ENCODE results near the gene ANKRD45.
A peak's percentile ranks its signal among the peaks of the same experiment; 100 is the strongest.
"Not testable (repeated sequence)": the region's sequence is repeated elsewhere in the genome, so short reads cannot be mapped to it uniquely, and the experiment has no call there.

ANKRD45 gene

GRCh38 chr1:173669491-173669941, at the start of gene ANKRD45:
Gene ANKRD45 (minus strand): TSS chr1:173669851. CDS start chr1:173659418, 10,433 bp downstream.
- peak in 1 of 2 donors; percentile 1 for DNase-seq (ENCODE audit: low read depth in 2 of 2)

DNA sequence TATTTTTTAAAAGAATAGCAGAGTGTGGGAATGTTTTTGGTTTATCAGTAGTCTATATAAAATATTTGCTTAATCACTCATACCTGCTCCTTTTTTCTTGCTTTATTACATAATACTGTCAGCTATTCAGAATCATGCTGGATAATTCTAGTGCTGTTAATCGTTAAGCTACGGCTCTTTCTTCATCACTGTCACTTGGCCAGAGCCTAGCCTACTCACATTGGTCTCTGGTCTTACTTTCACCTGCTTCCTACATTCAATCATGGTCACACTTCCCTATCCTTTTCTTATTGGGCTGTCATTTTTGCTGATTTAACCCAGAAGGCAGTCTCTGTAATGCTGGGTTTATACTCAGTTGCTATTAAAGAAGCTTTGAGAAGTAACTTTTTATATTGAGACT, 47.6 kb upstream of the ANKRD45 start:
- DNase-seq (ENCODE audit: low read depth in 2 of 2), result no peak

- no peak for DNase-seq (ENCODE audit: low read depth in 2 of 2)
Measured at GRCh38 chr1:173715538-173715844, 45.8 kb upstream of the ANKRD45 start.

DNA sequence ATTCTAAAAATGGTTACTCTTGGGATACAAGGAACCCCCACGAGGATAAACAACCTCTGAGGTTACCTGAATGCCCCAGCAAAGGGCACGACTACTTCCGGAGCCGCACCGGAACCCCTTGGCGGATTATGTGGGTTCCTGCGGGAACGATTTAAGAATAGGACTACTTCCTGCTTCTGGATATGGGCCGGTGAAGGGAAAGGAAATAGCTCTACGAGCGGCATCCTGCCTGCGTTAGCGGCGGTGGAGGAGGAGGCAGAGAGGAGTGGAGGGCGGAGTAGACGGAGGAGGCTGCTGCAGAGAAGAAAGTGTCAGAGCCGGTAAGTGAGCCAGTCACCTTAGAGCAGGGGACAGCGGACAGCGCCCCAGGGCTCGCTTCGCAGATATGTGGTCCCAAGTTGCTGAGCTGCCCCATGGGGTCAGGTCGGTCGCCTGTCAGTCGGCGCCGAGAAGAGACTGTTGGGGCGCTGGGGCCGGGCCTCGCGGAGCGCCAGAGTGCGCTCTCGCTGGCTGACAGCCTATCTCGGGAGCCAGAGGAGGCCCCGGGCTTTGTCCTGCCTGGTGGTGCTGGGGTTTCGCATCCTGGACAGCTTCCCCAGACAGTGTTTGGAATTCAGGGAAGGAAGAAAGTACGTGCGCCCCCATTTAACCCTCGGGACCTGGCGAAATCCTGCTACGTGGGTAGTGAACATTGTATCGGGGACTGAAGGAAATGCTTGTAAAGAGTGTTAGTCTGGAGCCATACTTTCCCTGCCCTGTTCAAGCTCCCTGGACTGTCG, 45.3 kb upstream of the ANKRD45 start, which contains the start of gene KLHL20:
Gene KLHL20 (plus strand): TSS at position 223 of the 779 bp plus-strand sequence. CDS start 1,063 bp downstream, outside the sequence.
- peak; percentile 74 to 75 for DNase-seq (ENCODE audit: low read depth in 2 of 2)

DNA sequence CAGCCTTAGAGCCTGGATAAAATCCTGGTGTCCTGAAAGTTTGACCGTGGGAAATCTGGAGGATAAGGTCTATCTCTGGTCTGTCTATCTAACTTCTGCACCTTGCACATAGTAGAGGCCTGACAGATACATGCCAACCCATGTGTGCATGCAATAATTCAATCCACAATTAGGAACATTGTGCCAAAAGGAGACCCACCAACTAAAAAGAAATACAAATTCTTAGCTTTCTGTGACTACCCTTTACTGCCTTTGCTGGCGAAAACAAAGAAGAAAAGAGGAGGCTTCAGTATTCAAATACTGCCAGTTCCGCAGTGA, 44.7 kb upstream of the ANKRD45 start:
- DNase-seq (ENCODE audit: low read depth in 2 of 2), result no peak

DNA sequence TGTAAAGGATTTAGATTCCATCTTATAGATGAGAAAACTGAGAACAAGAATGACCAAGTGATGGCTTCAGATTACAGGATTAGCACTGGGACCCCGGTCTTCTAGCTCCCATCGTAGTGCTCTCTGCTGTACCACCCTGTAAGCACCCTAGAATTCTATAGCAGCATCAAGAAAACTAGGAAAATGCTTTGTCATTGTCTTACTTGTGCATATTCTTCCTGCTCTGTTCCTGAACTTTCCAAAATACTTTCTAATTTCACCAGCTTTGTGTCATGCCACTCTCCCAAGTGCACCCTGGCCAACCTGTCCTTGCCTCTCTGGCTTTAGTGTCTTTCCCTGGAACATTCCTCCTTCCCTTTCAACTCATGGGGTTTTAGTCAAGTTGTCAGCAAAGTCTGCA, 39.1 kb upstream of the ANKRD45 start:
- no peak for DNase-seq (ENCODE audit: low read depth in 2 of 2)

- no peak for DNase-seq (ENCODE audit: low read depth in 2 of 2)
Measured at GRCh38 chr1:173705117-173705516, 35.5 kb upstream of the ANKRD45 start.

DNA sequence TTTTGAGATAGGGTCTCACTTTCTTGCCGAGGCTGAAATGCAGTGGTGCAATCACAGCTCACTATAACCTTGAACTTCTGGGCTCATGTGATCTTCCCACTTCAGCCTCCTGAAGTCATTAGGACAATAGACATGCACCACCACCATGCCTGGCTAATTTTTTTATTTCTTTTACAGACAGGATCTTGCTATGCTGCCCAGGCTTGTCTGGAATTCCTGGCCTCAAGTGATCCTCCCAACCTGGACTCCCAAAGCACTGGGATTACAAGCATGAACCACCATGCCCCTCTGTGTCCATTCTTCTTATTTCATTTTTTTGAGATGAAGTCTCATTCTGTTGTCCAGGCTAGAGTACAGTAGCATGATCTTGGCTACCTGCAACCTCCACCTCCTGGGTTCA, 33.1 kb upstream of the ANKRD45 start:
- DNase-seq (ENCODE audit: low read depth in 2 of 2), result no peak

DNA sequence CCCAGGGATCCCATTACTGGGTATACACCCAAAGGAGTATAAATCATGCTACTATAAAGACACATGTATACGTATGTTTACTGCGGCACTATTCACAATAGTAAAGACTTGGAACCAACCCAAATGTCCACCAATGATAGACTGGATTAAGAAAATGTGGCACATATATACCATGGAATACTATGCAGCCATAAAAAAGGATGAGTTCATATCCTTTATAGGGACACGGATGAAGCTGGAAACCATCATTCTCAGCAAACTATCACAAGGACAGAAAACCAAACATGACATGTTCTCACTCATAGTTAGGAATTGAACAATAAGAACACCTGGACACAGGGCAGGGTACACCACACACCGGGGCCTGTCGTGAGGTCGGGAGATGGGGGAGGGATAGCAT, 31.6 kb upstream of the ANKRD45 start:
- DNase-seq (ENCODE audit: low read depth in 2 of 2), result not testable (repeated sequence)

DNA sequence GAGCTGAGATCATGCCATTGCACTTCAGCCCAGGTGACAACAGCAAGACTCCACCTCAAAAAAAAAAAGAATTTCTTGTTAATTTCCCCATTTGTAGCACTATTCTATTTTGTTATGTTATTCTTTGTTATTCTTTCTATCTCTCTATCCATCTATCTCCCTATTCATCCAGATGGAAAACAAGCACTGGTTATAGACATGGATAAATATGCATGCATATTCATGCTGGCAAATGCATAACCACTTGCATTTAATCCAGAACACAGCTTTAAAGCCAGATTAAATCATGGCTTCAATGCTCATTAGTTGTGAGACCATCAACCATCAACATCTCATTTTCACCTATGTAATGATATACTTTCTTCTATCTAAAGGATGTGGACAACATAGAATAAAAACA, 23.6 kb upstream of the ANKRD45 start:
- no peak for DNase-seq (ENCODE audit: low read depth in 2 of 2)

GRCh38 chr1:173688300-173688699, 18.6 kb upstream of the ANKRD45 start:
- DNase-seq (ENCODE audit: low read depth in 2 of 2), result no peak

DNA sequence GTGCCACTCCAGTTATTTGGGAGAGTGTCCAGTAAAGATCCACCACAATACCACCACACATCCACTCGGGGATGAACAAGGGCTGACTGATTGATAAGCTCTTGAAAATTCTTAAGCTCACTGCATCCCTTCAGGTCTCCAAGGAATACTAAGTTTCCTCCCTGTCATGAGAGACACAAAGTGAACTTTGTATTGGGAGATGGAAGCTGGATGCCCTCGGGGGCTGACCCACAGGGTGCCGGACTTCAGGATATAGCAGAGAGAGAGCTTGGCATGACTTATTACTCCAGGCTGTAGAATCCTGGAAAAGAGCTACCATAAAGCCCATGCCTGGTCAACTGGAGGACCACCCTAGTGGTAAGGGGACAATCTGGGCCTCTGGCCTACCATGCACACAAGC, 15.5 kb upstream of the ANKRD45 start:
- not testable (repeated sequence) for DNase-seq (ENCODE audit: low read depth in 2 of 2)

- not testable (repeated sequence) for DNase-seq (ENCODE audit: low read depth in 2 of 2)
Measured at GRCh38 chr1:173683838-173684237, 14.2 kb upstream of the ANKRD45 start.

DNA sequence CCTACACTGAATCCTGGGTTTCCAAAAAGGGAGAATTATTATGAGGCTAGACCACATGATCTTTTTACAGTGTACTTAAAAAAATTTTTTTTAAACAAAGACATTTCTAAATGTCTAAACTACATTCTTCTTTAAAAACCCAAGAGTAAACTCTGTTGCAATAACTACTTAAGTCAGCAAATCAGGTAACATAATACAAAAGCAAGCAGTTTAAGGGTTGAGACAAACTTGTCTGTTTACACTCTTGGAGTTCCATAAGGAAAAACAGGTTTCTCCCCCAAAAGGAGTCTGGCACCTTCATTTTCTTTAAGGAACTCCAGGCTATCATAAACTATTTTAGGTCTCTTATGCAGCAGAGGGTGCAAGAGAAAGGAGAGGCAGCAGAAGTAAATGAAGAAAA, 12.5 kb upstream of the ANKRD45 start:
- DNase-seq (ENCODE audit: low read depth in 2 of 2), result no peak

- not testable (repeated sequence) for DNase-seq (ENCODE audit: low read depth in 2 of 2)
Measured at GRCh38 chr1:173680152-173680551, 10.5 kb upstream of the ANKRD45 start.

GRCh38 chr1:173674496-173674895, 4.8 kb upstream of the ANKRD45 start:
- DNase-seq (ENCODE audit: low read depth in 2 of 2), result not testable (repeated sequence)

DNA sequence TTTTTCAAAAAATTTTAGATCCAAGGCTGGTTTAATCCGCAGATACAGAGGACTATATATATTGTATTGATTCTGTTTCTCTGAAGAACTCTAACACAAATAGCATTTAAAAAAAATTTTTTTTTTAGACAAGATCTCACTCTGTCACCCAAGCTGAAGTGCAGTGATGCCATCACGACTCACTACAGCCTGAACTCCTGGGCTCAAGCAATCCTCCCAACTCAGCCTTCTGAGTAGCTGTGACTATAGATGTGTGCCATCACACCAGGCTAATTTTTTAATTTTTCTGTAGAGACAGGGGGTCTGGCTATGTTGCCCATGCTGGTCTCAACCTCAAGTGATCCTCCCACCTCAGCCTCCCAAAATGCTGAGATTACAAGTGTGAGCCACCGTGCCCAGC, 3.0 kb downstream of the ANKRD45 start:
- DNase-seq (ENCODE audit: low read depth in 2 of 2), result no peak

- DNase-seq (ENCODE audit: low read depth in 2 of 2), result no peak
Measured at GRCh38 chr1:173663159-173663558, 6.5 kb downstream of the ANKRD45 start.

DNA sequence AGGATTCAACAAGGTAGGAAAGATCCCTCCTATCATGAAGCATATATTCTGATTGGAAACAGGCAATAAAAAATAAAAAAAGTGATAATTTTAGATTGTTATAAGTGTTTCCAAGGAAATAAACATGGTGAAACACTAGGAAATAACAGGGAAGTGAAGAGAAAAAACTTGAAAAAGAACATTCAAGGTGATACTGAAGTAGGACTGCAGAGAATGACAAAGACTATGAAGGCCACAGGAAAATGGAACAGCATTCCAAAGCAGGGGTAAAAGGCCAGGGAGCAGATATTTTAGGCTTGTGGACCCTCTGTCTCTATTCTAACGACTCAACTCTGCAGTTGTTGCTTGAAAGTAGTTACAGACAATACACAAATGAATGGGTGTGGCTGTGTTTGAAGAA, 7.9 kb downstream of the ANKRD45 start:
- no peak for DNase-seq (ENCODE audit: low read depth in 2 of 2)

DNA sequence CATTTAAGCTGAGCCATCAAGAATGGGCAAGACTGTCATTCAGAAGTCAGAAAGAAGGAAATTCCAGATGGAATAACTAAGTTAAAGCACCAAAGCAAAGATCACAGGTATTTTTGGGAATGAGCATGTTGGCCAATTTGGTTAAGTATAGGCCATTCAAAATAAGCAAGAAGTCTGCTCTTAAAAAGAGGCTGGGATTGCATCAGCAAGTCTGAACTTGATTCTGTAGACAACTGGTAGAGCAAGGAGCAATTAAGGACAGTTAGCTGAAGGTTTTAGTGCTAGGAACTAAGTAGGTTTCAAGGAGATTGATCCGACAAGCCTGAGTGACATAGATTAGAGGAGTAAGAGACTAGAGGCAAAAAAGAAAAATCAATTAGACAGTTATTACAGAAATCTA, 8.4 kb downstream of the ANKRD45 start:
- no peak for DNase-seq (ENCODE audit: low read depth in 2 of 2)

- DNase-seq (ENCODE audit: low read depth in 2 of 2), result no peak
Measured at GRCh38 chr1:173660306-173660705, 9.3 kb downstream of the ANKRD45 start.

GRCh38 chr1:173648880-173649605, 20.6 kb downstream of the ANKRD45 start:
- no peak for DNase-seq (ENCODE audit: low read depth in 2 of 2)

- no peak for DNase-seq (ENCODE audit: low read depth in 2 of 2)
Measured at GRCh38 chr1:173646656-173647055, 23.0 kb downstream of the ANKRD45 start.
